GM18951 (cell line): ENCODE results near the gene EPHA5.

ENCODE experiments used
- POLR2A ChIP-seq: IDR thresholded peaks from 4 replicates; pipeline ENCODE4 v1.6.1; 2011; ENCODE audit warnings: mild to moderate bottlenecking; ENCODE audit not compliant: insufficient read length, insufficient read depth; ENCODE audit errors: extremely low read depth
- in situ Hi-C: fragments of 300-500 bp; cut with MboI; formaldehyde crosslinking; loops from one replicate; pipeline ENCODE4 v1.12.0; 2022; ENCODE audit warnings: low sequenced_read_pairs, mixed read lengths, inconsistent platforms; ENCODE audit not compliant: unreplicated experiment

The EPHA5 gene

GRCh38 chr4:65502131-65502701, 168.1 kb downstream of the EPHA5 start:
- TF ChIP-seq POLR2A: no peak
- in situ Hi-C loops: no loop called here

GRCh38 chr4:65498606-65499005, 171.7 kb downstream of the EPHA5 start:
- in situ Hi-C loops: no loop called here

GRCh38 chr4:65495439-65495838, 174.8 kb downstream of the EPHA5 start:
- no peak for TF ChIP-seq POLR2A
- in situ Hi-C loops: no loop called here

More at GRCh38 chr4:65498606-65499005, 171.7 kb downstream of the EPHA5 start:
- no peak for TF ChIP-seq POLR2A

- in situ Hi-C loops: no loop called here
Observed at GRCh38 chr4:65482410-65482809, 187.9 kb downstream of the EPHA5 start.

GRCh38 chr4:65472531-65472930, 197.8 kb downstream of the EPHA5 start:
- in situ Hi-C loops: no loop called here
- TF ChIP-seq POLR2A: no peak

More at GRCh38 chr4:65482410-65482809, 187.9 kb downstream of the EPHA5 start:
- TF ChIP-seq POLR2A: no peak

GRCh38 chr4:65467068-65467680, 203.1 kb downstream of the EPHA5 start:
- no peak for TF ChIP-seq POLR2A
- in situ Hi-C loops: no loop called here

- TF ChIP-seq POLR2A: no peak
- in situ Hi-C loops: no loop called here
Observed at GRCh38 chr4:65461781-65462180, 208.5 kb downstream of the EPHA5 start.

GRCh38 chr4:65457011-65457410, 213.3 kb downstream of the EPHA5 start:
- TF ChIP-seq POLR2A: no peak
- in situ Hi-C loops: no loop called here

- in situ Hi-C loops: no loop called here
Observed at GRCh38 chr4:65456579-65456978, 213.7 kb downstream of the EPHA5 start.

GRCh38 chr4:65453398-65453797, 216.9 kb downstream of the EPHA5 start:
- TF ChIP-seq POLR2A: no peak
- in situ Hi-C loops: no loop called here

More at GRCh38 chr4:65456579-65456978, 213.7 kb downstream of the EPHA5 start:
- no peak for TF ChIP-seq POLR2A

- no peak for TF ChIP-seq POLR2A
- in situ Hi-C loops: no loop called here
Observed at GRCh38 chr4:65450899-65451298, 219.4 kb downstream of the EPHA5 start.

- no peak for TF ChIP-seq POLR2A
- in situ Hi-C loops: no loop called here
Observed at GRCh38 chr4:65437102-65437501, 233.2 kb downstream of the EPHA5 start.

GRCh38 chr4:65422109-65422508, 248.2 kb downstream of the EPHA5 start:
- in situ Hi-C loops: no loop called here
- TF ChIP-seq POLR2A: no peak

- in situ Hi-C loops: no loop called here
- no peak for TF ChIP-seq POLR2A
Observed at GRCh38 chr4:65420036-65420435, 250.3 kb downstream of the EPHA5 start.
